GM18520 (cell line): Measurements from ENCODE around the gene WDFY1.

ENCODE experiments used
- ATAC-seq: cut with Tn5 transposase; IDR thresholded peaks from one replicate; pipeline ENCODE4 v1.9.1; 2021; ENCODE audit not compliant: unreplicated experiment

WDFY1 gene

DNA sequence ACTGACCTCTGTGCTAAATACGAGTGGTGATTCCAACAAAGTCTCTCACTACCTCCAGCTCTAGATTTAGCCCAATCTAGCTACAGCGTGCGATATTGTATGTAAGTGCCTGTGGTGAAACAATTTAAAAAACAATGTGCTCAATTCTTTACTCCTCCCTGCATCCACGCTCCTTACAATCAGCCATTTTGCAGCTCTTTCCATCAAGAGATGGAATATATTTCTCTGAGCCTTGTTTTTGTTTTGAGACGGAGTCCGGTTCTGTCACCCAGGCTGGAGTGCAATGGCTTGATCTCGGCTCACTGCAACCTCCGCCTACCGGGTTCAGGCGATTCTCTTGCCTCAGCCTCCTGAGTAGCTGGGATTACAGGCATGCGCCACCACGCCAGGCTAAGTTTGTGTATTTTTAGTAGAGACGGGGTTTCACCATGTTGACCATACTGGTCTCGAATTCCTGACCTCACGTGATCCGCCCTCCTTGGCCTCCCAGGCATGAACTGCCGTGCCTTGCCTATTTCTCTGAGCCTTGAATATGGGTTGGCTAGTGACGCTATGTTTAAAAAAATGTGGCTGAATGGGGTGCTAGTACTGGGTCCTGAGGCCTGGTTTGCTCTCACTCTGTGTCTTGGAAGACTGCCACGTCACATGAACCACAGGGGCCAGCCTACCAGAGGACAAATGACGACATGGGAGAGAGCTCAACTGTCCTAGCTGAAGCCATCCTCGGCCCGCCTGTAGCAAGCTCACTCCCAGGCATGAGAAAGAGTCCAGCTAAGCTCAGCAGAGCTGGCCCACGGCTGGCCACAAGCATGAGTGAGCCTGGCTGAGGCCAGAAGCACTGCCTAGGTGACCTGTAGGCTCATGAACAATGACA is 14.8 kb downstream of the WDFY1 start:
- ATAC-seq, result no peak

DNA sequence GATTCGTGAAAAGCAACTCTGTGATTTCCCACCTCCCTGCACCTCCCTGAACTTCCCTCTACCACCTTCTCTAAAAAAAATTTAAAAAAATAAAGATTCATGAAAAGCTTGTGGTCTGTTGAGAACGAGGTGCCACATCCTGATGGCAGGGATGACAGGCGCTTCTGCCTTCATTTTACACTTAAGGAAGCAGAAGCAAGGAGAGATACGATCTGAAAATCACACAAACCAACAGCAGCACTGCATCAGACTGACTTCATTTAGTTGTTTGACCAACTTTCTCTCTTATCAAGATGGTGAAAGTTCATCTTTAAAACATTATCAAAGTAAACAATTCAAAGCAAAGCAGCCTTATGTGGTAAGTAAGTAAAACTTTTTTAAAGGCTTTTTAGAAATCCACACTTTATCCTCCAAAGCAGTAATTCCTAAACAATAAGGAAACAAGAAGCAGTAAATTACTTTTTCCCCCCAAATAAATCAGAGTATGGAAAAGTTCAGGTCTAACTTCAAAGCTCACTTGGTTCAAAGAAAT is 15.5 kb downstream of the WDFY1 start:
- ATAC-seq, result no peak

DNA sequence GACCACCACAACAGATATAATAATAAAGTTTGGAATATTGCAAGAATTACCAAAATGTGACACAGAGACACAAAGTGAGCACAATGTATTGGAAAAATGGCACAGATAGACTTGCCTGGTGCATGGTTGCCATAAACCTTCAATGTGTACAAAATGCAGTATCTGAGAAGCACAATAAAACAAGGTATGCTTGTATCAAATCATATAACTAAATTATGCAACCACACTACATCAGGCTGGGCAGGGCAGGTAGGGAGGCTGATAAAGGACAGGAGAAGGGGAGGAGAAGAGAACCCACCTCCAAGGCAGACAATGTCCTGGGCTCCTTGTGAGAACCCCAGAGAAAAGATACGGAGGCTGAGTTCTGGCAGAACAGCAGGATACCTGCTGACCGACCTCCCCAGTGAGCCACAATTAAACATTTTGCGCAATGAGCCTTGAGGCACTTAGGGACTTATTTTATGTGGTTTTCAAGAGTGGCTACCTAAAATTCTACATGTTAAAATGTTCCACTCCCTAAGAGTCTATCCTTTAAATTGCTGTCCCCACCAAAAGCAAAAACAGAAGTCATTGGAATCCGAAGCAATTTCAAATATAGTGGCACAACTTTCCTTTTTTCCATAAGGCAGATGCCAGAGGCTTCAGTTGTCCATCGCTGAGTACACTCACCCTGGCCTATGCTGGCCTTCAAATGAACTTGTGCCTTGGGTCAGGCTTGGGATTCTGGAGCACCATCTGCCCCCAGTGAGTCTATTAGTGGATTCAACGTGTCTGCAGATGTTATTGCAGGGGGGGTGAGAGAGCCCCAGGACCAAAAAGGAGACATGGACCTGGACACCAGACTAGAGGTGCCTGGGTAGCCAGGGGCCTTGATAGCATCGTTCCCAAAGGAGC is 16.8 kb downstream of the WDFY1 start:
- no peak for ATAC-seq

DNA sequence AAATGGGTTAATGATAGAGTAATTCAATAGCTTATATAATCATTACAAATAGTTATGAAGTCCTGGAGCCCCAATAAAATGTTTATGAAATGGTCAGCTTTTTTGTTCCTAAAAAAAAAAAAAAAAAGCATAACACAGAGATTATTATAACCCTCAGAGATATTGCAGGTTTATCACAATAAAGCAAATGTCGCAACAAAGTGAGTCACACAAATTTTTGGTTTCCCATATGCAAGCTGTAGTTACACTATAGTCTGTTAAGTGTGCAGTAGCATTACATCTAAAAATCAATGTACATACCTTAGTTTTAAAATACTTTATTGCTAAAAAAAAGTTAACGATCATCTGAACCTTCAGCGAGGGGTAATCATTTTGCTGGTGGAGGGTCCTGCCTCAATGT is 20.0 kb downstream of the WDFY1 start:
- no peak for ATAC-seq

DNA sequence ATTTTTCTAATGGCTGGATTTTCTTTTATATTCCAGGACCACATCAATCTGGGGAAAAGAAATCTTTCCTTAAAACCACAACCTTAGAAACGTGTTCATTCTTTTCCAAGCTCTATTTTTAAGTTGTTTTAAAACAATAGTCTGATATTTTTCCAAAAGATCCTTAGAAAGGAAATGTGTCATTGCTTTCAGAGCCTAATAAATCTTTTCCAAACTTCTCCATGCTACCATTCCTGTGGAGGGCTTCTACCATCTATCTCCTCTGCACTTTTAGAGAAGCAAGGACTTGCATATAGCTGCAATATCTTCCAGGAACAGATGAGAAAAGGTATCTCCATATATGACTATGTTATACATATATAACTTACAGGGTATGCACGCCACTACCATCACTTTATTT is 21.2 kb downstream of the WDFY1 start:
- no peak for ATAC-seq

DNA sequence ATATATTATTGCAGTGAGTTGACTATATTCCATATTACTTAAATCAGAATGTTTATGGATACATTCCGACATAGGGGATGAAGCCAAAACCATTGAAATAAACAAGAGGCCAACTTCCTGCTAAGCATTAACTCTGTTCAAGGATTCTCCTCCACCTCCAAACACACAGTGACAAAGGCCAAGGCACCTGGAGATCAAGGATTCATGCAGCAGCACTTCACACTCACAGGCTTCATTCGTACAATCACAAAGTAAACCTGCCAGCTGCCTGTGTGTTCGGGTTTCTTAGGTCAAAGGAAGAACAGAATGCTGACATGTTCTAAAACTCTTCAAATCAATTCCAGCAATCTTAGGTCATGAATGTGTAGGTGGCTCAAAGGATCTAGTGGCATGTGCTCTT is 22.8 kb downstream of the WDFY1 start:
- ATAC-seq, result no peak

DNA sequence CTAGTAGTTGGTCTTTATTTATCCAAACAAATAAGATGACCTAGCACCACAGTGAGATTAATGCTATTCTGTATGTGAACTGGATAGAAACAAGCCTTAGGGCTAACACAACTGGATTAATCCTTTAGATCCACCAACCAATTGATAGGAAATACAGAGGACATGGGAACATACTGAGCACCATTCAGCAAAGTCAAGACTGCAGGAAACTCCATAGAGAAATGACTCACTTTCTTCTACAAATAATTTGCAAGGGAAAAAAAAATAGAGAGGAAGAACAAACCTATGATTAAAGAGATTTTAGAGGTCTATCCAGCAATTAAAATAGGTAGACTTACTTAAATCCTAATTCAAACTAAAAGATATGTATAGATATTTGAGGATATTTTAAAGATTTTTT is 23.9 kb downstream of the WDFY1 start:
- ATAC-seq, result no peak

DNA sequence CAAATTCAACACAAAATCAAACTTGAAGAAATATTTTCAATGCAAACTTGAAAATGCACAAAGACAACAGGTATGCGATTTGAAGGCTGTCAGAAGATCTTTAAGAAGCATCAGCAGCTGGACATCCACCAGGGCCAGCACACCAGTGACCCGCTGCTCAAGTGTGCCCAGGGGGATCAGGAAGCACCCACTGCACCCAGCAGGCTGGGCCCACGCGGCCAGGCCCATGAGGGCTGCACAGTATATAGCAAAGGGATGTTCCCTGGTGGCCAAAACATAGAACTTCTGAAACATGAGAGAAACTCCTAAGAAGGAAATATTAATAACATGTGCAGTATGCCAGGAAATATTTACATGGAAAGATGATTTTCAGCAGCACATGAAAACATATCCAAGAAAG is 25.0 kb downstream of the WDFY1 start:
- no peak for ATAC-seq

DNA sequence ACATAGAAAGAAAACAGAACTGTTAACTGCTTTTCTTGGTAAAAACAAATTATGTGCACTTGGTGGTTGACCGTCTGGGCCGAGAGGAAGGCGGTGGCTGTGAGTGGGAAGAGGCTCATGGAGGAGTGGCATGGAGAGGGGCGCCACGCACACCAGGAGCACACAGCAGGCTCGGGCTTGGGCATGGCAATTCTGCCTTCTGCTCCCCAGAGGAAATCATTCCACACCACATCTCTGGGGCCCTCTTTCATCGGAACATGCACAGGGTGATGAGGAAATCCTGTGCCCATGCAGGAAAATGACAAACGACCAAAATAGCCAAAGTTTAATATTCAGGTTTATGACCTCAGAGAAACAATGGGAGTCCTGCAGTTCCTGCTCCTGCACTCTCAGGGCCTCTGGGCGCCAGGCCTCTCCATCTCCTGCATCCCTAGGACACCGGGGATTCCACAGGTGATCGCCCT is 26.4 kb downstream of the WDFY1 start:
- ATAC-seq, result no peak

DNA sequence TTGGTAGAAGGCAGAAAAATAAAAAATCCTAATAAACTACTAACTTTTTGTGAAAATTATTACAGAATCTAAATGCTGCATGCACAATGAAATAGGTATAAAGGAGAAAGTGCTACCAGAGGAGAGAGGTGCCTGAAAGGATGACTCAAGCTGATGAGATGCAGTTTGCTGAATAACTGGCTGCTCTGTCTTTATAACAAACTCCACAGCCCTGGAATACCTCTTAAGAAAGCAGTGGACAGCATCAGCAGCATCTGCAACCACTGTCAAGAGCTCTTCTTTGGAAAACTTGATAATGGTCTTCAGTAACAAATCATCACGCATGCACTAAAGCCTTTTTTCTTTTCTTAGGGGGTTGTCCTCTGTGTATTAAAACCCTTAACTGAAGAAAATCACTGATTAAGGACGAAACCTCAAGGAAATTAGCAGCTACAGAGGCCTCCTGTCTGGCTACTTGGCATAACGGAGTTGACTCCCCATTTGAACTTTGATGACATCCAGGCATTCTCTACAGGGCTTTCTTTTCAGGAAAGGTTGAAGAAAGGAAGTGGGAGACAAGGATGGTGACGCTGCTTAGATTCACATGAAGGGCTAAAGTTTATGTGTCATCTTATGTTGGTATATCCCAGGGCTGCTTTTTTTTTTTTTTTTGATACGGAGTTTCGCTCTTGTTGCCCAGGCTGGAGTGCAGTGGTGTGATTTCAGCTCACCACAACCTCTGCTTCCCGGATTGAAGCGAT is 28.8 kb downstream of the WDFY1 start:
- ATAC-seq, result no peak

DNA sequence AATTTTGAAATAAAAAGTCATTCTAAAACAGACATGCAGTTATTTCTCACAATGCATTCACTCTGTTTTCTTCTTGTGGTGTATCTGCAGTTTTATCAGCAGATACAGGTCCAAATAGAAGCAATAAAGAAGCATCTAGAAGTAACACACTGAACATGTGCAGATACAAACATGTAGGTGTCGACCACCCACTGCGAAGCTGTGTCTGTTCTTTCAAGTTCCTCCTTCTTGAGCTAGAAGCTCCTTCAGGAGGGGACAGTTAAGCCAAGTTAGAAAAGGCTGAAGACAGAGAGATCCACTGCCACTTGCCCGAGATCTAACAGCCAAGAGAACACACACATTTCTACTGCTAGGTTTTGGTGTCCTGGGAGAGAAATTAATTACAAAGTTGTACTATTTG is 30.1 kb downstream of the WDFY1 start:
- ATAC-seq, result no peak

DNA sequence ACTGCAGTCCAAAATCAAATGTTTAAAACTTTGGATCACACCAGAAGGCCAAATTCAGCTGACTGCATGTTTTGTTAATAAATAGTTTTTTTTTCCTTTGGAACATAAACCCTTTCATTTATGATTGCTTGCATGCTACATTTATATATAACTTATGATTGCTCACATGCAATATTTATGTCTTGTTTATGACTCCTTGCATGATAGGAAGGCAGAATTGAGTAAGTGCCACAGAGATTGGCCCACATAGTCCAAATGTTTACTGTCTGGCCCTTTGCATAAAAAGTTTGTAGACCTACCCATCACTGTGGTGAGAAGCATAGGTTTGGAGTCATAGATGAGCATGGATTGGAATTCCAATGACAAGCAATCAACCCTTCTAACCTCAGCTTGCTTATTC is 30.8 kb downstream of the WDFY1 start:
- ATAC-seq, result no peak

DNA sequence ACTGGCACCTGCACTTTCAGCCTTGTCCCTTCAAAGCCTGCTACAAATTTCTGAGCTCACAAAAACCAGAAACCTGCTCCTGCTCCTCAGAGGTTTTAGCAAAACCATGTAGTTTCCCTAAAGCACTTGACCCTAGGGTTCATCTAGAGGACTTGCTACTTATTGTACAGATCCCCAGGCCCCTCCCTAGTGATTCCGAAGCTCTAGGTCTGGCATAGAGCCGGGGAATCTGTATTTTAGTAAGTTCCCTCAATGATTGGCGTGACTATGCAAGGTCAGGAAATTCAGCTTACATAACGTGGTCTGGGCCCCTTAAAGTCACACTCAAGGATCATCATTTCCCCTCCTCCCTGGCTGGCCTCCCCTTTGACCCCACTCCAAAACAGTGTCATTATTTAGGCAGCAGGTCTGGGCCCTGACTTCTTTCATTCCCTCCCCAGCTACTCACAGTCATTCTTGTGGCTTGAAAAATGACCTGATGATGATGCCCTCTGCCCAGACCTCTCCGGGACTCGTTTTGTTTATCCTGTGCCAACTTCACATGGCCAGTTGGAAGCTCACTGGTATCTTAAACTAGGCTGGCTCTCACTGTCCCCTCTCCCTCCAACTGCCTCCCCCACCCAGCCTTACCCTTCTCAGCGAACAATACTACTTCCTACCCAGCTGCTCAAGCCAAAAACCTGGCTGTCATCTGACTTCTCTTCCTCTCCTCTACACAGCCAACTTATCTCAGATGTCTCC is 36.0 kb downstream of the WDFY1 start:
- no peak for ATAC-seq

DNA sequence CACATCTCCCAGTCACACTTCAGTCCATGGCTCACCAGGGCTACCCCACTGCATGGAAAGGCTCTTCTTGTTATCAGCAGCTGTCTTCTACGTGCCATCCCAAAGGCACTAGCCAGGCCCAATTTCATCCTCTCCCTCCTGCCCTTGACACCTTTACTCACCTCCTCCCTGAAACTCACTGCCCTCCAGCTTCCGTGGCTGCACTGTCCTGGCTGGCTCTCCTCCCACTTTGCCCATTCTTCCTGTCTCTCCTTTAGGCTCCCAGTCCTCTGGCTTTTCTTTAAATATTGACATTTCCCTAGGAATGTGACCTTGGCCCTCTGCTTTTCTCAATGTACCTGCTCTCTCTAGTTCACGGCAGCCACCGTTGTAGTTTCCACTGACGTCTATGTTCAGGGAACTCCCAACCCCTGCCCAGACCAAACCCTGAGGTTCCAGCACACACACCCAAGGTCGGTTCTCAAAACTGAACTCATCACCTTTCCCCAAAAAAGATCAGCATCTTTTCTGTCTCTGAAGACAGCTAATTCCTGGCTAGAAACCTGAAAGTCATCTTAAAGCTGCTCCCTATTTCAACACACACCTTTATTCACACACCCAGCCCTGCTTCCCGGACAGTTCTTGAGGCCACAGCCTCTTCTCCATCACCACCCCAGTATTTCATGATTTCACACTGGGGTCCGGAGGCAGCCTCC is 36.7 kb downstream of the WDFY1 start:
- no peak for ATAC-seq

DNA sequence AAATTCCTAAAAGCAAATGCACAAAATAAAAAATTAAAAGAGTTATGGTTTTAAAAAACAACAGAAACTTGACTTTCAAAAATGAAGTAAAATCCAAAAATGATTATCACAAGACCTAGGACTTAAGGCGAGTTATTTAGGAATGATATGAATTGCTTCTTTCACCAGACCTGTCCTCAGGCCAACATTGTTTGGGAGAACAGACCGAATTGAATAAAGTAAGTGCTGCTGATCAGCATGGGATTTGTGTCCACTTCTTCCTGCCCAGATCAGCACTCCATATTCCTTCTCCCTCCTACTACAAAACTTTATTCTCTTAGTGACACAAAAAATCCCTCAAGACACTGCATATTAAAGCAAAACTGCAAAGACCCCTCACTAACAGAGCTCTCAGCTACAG is 39.1 kb downstream of the WDFY1 start:
- ATAC-seq, result no peak

DNA sequence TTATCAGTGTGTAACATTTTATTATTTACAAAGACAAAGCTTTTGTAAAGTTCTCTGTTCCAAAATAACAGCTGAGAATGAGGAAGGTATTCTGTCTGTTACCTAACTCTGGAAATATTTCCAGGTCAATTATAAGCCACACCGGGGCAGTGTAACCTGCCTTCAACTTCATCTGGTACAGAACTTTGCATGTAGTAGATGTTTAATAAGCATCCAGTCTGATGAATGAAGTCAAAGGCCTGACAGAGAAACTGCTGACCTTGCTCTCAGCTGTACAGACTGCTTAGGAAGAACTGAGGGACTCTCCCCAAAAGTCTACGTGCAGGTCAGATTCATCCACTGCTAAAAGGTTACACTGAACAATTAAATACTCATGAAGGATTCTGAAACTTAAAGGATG is 43.3 kb downstream of the WDFY1 start:
- ATAC-seq, result no peak

DNA sequence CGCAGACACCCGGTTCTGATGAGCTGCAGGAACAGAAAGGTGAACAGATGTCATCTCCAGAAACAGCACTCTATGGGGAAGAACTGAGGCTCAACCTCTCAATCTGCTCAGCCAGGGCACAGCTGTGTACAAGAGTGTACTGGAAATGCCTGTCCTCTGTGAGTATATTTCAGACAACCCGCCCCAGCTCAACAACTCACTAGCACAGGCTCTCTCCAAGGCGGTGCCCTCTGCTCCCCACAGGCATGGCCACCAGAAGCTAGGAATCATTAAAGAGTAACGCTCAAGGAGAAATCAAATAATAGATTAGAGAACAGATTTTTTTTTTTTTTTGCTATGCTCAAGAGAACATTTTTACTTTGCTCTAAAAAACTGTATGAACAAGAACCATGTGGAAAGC is 43.8 kb downstream of the WDFY1 start:
- ATAC-seq, result no peak

DNA sequence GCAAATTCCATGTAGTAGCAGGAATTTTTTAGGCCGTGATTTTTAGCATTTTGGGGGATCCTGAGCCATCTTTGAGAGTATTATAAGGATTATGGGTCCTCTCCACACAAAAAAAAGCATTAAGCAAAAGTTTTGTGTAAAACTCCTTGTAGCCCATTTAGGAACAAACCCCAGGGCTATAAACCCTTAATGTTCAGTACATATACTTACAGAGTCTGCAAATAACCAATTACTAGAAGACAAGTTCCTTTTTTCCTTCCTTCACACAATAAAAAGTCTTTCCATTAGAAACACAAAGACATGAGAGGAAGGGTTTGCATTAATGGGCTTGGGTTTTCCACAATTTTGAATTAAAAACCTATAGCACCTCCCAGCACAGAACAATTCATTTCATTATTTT is 44.6 kb downstream of the WDFY1 start:
- no peak for ATAC-seq

DNA sequence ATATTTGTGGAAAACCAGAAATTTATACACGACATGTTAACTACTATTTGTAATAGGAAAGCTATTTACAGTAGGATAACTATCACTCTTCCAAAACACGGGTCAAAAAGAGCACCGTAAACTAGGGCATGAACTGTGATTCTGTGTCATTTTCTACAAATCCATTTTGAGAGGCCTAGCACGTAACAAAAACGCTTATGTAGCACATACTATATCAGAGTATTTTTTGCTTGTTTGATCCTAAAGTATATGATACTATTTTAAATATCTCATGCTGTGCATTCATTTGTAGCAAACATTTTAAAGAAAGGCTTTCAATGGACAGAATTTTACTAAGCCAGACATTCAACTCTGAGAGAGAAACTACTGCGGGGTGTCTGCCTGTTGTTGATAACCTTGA is 45.1 kb downstream of the WDFY1 start:
- no peak for ATAC-seq
